H9 (cell line): ENCODE results near the gene CR1. TPM values are rescaled to one million over a fixed set of nuclear protein-coding genes. Genes with fewer than 3 reads are reported as not detected.

Source experiments
- DNase-seq: peaks from one replicate; pipeline ENCODE4 v3.0.0-alpha.2; 2017
- H2AFZ ChIP-seq: one replicate; pipeline ENCODE4 v1.6.1; 2013; ENCODE audit warnings: mild to moderate bottlenecking, low read length, control low read depth, moderate library complexity
- H2AK5ac ChIP-seq: 2 replicates; pipeline ENCODE4 v1.6.1; 2013; ENCODE audit warnings: low read length, control low read depth, mixed read lengths; ENCODE audit not compliant: insufficient read length
- H2BK120ac ChIP-seq: one replicate; pipeline ENCODE4 v1.6.1; 2013; ENCODE audit warnings: low read depth, mild to moderate bottlenecking, low read length, control low read depth, inconsistent platforms; ENCODE audit not compliant: poor library complexity, severe bottlenecking
- H2BK12ac ChIP-seq: 2 replicates; pipeline ENCODE4 v1.6.1; 2013; ENCODE audit warnings: low read length, control low read depth, mixed read lengths, low read depth; ENCODE audit not compliant: insufficient read length
- H2BK15ac ChIP-seq: 2 replicates; pipeline ENCODE4 v1.6.1; 2013; ENCODE audit warnings: low read depth, low read length, control low read depth
- H2BK20ac ChIP-seq: one replicate; pipeline ENCODE4 v1.6.1; 2013; ENCODE audit warnings: low read depth, mild to moderate bottlenecking, low read length, control low read depth, inconsistent platforms; ENCODE audit not compliant: poor library complexity, severe bottlenecking
- H2BK5ac ChIP-seq: 2 replicates; pipeline ENCODE4 v1.6.1; 2013; ENCODE audit warnings: low read length, control low read depth, mixed read lengths; ENCODE audit not compliant: insufficient read length
- H3K14ac ChIP-seq: 2 replicates; pipeline ENCODE4 v1.6.1; 2013; ENCODE audit warnings: low read length, control low read depth; ENCODE audit not compliant: insufficient read depth
- H3K18ac ChIP-seq: 2 replicates; pipeline ENCODE4 v1.6.1; 2013; ENCODE audit warnings: low read depth, mild to moderate bottlenecking, mixed read lengths, low read length, control low read depth; ENCODE audit not compliant: insufficient read length
- H3K23ac ChIP-seq: 2 replicates; pipeline ENCODE4 v1.6.1; 2013; ENCODE audit warnings: low read length, control low read depth, mixed read lengths, low read depth; ENCODE audit not compliant: insufficient read length
- H3K23me2 ChIP-seq: 2 replicates; pipeline ENCODE4 v1.6.1; 2013; ENCODE audit warnings: low read depth, mild to moderate bottlenecking, mixed read lengths, low read length, control low read depth; ENCODE audit not compliant: insufficient read length, poor library complexity, severe bottlenecking
- H3K27ac ChIP-seq: 2 replicates; pipeline ENCODE4 v1.5.1; 2013; ENCODE audit warnings: low read length, control low read depth, mixed read lengths, low read depth; ENCODE audit not compliant: insufficient read length
- H3K27me3 ChIP-seq: 2 replicates; pipeline ENCODE4 v1.6.1; 2013; ENCODE audit warnings: low read length, control low read depth, inconsistent platforms; ENCODE audit not compliant: insufficient read depth
- H3K4ac ChIP-seq: 2 replicates; pipeline ENCODE4 v1.6.1; 2013; ENCODE audit warnings: low read depth, mild to moderate bottlenecking, control low read depth, inconsistent platforms, low read length, moderate library complexity
- H3K4me1 ChIP-seq: 2 replicates; pipeline ENCODE4 v1.6.1; 2013; ENCODE audit warnings: low read length, control low read depth, inconsistent platforms; ENCODE audit not compliant: insufficient read depth
- H3K4me2 ChIP-seq: 2 replicates; pipeline ENCODE4 v1.6.1; 2013; ENCODE audit warnings: low read length, control low read depth, mixed read lengths; ENCODE audit not compliant: insufficient read length, insufficient read depth
- H3K56ac ChIP-seq: 2 replicates; pipeline ENCODE4 v1.6.1; 2013; ENCODE audit warnings: low read depth, mild to moderate bottlenecking, mixed read lengths, low read length, control low read depth; ENCODE audit not compliant: insufficient read length
- H3K79me1 ChIP-seq: 2 replicates; pipeline ENCODE4 v1.6.1; 2013; ENCODE audit warnings: low read depth, mild to moderate bottlenecking, moderate library complexity, low read length, control low read depth, inconsistent platforms; ENCODE audit not compliant: insufficient read depth, poor library complexity, severe bottlenecking
- H3K79me2 ChIP-seq: 2 replicates; pipeline ENCODE4 v1.6.1; 2013; ENCODE audit warnings: low read length, control low read depth, inconsistent platforms; ENCODE audit not compliant: insufficient read depth
- H3K9ac ChIP-seq: 2 replicates; pipeline ENCODE4 v1.6.1; 2013; ENCODE audit warnings: low read length, control low read depth, mixed read lengths; ENCODE audit not compliant: insufficient read length; ENCODE audit errors: extremely low read depth
- H3K9me3 ChIP-seq: one replicate; pipeline ENCODE4 v1.6.1; 2013; ENCODE audit warnings: low read depth, low read length, inconsistent platforms; ENCODE audit not compliant: control insufficient read depth
- H3T11ph ChIP-seq: one replicate; pipeline ENCODE4 v1.6.1; 2013; ENCODE audit warnings: mild to moderate bottlenecking, low read length, control low read depth, inconsistent platforms
- H4K20me1 ChIP-seq: one replicate; pipeline ENCODE4 v1.6.1; 2013; ENCODE audit not compliant: control insufficient read depth, insufficient read length, insufficient read depth
- H4K5ac ChIP-seq: 2 replicates; pipeline ENCODE4 v1.6.1; 2013; ENCODE audit warnings: low read depth, mild to moderate bottlenecking, mixed read lengths, low read length, control low read depth; ENCODE audit not compliant: insufficient read length
- H4K8ac ChIP-seq: replicated peaks from 2 replicates; pipeline ENCODE4 v1.6.1; 2013; ENCODE audit warnings: low read length, control low read depth, mixed read lengths, low read depth; ENCODE audit not compliant: insufficient read length
- H4K91ac ChIP-seq: 2 replicates; pipeline ENCODE4 v1.6.1; 2013; ENCODE audit warnings: low read depth, mild to moderate bottlenecking, moderate library complexity, mixed read lengths, low read length, control low read depth; ENCODE audit not compliant: insufficient read length
- H3K27ac Mint-ChIP-seq, 3 experiments: 2 replicates in 2 of 3; 3 replicates in 1 of 3; pipeline ENCODE4 v1.8.0; 2020 to 2021; ENCODE audit warnings: mixed read lengths in 3 of 3, mild to moderate bottlenecking in 1 of 3, moderate library complexity in 1 of 3
- H3K27me3 Mint-ChIP-seq: 2 replicates; pipeline ENCODE4 v1.8.0; 2021; ENCODE audit warnings: low read depth, mild to moderate bottlenecking, moderate library complexity, mixed read lengths
- H3K36me3 Mint-ChIP-seq, 3 experiments: 2 replicates in 2 of 3; 3 replicates in 1 of 3; pipeline ENCODE4 v1.8.0; 2020 to 2021; ENCODE audit warnings: low read depth in 3 of 3, mixed read lengths in 3 of 3; ENCODE audit not compliant: insufficient read depth in 1 of 3
- H3K4me1 Mint-ChIP-seq, 2 experiments: 2 replicates each; pipeline ENCODE4 v1.8.0; 2020; ENCODE audit warnings: mixed read lengths in 2 of 2
- H3K4me3 Mint-ChIP-seq, 2 experiments: 2 replicates in 1 of 2; 3 replicates in 1 of 2; pipeline ENCODE4 v1.8.0; 2020 to 2021; ENCODE audit warnings: mild to moderate bottlenecking in 2 of 2, mixed read lengths in 2 of 2, moderate library complexity in 1 of 2
- H3K9me3 Mint-ChIP-seq, 2 experiments: 2 replicates in 1 of 2; 3 replicates in 1 of 2; pipeline ENCODE4 v1.8.0; 2020; ENCODE audit warnings: mild to moderate bottlenecking in 2 of 2, mixed read lengths in 2 of 2, moderate library complexity in 1 of 2
- CTCF ChIP-seq: fragments of 200-600 bp; sonication (generic); conservative IDR thresholded peaks from 3 replicates; pipeline ENCODE4 v1.8.0; 2021; ENCODE audit warnings: antibody characterized with exemption, mild to moderate bottlenecking
- total RNA-seq: library from RNA; stranded (reverse); gene quantifications from 2 replicates; pipeline ENCODE4 v1.2.1, GENCODE V29; 2021

Gene CR1
- total RNA-seq, 1 experiment from 2014 or later = 0.04 TPM

- Histone ChIP-seq H2BK5ac (no peak overlapping the region), H3K27ac (no peak overlapping the region), H4K8ac (no peak overlapping the region), H3K4me1 (no peaks in the 10 kb centered on the region), H4K91ac (no peak overlapping the region), H2AK5ac (no peak overlapping the region), H3K4me2 (no peak overlapping the region), H3K79me1 (no peaks in the 10 kb centered on the region), H3K23ac (no peak overlapping the region), H3K9me3 (no peaks in the 10 kb centered on the region), H2BK120ac (no peak overlapping the region), H2BK15ac (no peak overlapping the region), H2BK12ac (no peak overlapping the region), H3K18ac (no peak overlapping the region), H2AFZ (no peak overlapping the region), H3T11ph (no peak overlapping the region), H3K14ac (no peak overlapping the region), H4K5ac (no peak overlapping the region), H3K79me2 (no peaks in the 10 kb centered on the region; the same call in 1 of the 2 replicates), H3K27me3 (no peaks in the 10 kb centered on the region), H2BK20ac (no peak overlapping the region), H3K9ac (no peak overlapping the region), H3K23me2 (no peaks in the 10 kb centered on the region), H3K4ac (no peak overlapping the region), H4K20me1 (no peaks in the 10 kb centered on the region), H3K56ac (no peak overlapping the region)
- Mint-ChIP-seq H3K27ac (no peak overlapping the region), H3K27me3 (no peaks in the 10 kb centered on the region; the same call in 1 of the 2 replicates), H3K9me3 (no peaks in the 10 kb centered on the region), H3K36me3 (no peaks in the 10 kb centered on the region), H3K4me1 (peaks cover 2% of the 10 kb centered on the region in 2 experiments; a peak in 1 of 4 replicates), H3K4me3 (no peak overlapping the region)
- TF ChIP-seq CTCF = no peak
- DNase-seq = no peak
Measured at GRCh38 chr1:207691010-207691409, 195.1 kb downstream of the CR1 start.

Other genes with a start within 250 kb of the CR1 start
- 17.3 and 18.3 TPM in 2 replicates for gene CD55, start 174.5 kb upstream of the CR1 start, total RNA-seq
- 1.3 and 1.8 TPM in 2 replicates for gene CR2, start 41.8 kb upstream of the CR1 start, total RNA-seq
- 0.37 TPM in 1 of 2 replicates, not detected in the other for gene CR1L, start 149.0 kb downstream of the CR1 start, total RNA-seq